ENCODE results near the gene BCL2.

DNA sequence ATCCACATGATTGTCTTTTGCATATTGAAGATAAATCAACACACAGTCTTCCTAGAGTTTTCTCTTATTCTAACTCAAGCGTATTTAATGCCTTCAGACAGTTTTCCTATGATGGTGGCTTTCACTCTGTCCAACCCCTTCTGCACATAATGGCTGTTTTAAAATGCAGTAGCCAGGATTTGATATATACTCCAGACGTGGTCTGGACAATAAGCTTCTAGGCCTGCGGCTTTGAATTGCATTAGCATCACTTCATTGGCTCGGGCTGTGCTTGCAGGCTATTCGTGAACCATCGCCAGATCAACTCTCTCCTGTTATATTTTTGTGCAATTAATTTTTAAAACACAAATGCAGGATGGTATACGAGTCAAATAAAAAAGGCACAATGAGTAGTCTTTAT lies 235.3 kb downstream of the BCL2 start:
- TF ChIP-seq, protein P1, sequence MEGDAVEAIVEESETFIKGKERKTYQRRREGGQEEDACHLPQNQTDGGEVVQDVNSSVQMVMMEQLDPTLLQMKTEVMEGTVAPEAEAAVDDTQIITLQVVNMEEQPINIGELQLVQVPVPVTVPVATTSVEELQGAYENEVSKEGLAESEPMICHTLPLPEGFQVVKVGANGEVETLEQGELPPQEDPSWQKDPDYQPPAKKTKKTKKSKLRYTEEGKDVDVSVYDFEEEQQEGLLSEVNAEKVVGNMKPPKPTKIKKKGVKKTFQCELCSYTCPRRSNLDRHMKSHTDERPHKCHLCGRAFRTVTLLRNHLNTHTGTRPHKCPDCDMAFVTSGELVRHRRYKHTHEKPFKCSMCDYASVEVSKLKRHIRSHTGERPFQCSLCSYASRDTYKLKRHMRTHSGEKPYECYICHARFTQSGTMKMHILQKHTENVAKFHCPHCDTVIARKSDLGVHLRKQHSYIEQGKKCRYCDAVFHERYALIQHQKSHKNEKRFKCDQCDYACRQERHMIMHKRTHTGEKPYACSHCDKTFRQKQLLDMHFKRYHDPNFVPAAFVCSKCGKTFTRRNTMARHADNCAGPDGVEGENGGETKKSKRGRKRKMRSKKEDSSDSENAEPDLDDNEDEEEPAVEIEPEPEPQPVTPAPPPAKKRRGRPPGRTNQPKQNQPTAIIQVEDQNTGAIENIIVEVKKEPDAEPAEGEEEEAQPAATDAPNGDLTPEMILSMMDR (IDR thresholded peaks at IDR 0.05): no peak
- no peak for TF ChIP-seq ZFX (IDR thresholded peaks at IDR 0.05; ENCODE audit: borderline replicate concordance)
